Small intestine (tissue), 7 donors: Measurements from ENCODE around the gene MYO3B. TPM values are rescaled to one million over a fixed set of nuclear protein-coding genes. Genes with fewer than 3 reads are reported as not detected.

ENCODE experiments used
- DNase-seq, 2 donors: peaks; one replicate each; pipeline versions ENCODE4 v3.0.0 to v3.0.0-alpha.2; 2013
- FAIRE-seq: peaks from 2 replicates; lab custom pipeline; 2012; peaks lifted over from hg19 to GRCh38; lab: Jason Lieb, UNC
- H3K27ac ChIP-seq, 3 donors: one replicate each; pipeline ENCODE4 v1.5.1; 2013; ENCODE audit warnings: low read length in 2 of 3, mild to moderate bottlenecking in 2 of 3, control low read depth in 1 of 3, inconsistent platforms in 1 of 3, low read depth in 1 of 3, moderate library complexity in 1 of 3
- H3K27me3 ChIP-seq, 3 donors: one replicate each; pipeline ENCODE4 v1.6.1; 2013; ENCODE audit warnings: low read length in 3 of 3, inconsistent platforms in 1 of 3; ENCODE audit not compliant: control insufficient read depth in 3 of 3, insufficient read depth in 3 of 3
- H3K36me3 ChIP-seq, 3 donors: one replicate each; pipeline ENCODE4 v1.6.1; 2013; ENCODE audit warnings: low read length in 3 of 3, inconsistent platforms in 1 of 3, low read depth in 1 of 3, mild to moderate bottlenecking in 1 of 3, moderate library complexity in 1 of 3; ENCODE audit not compliant: control insufficient read depth in 3 of 3, insufficient read depth in 2 of 3
- H3K4me1 ChIP-seq, 3 donors: one replicate each; pipeline ENCODE4 v1.6.1; 2013; ENCODE audit warnings: low read length in 2 of 3, inconsistent platforms in 1 of 3, low read depth in 1 of 3, mild to moderate bottlenecking in 1 of 3, moderate library complexity in 1 of 3; ENCODE audit not compliant: control insufficient read depth in 3 of 3, insufficient read depth in 2 of 3
- H3K4me3 ChIP-seq, 3 donors: one replicate each; pipeline ENCODE4 v1.5.1; 2013; ENCODE audit warnings: low read length in 3 of 3, control low read depth in 1 of 3, inconsistent platforms in 1 of 3, low read depth in 1 of 3, mild to moderate bottlenecking in 1 of 3, moderate library complexity in 1 of 3
- H3K9me3 ChIP-seq, 2 donors: one replicate each; pipeline ENCODE4 v1.6.1; 2013; ENCODE audit warnings: low read depth in 1 of 2, low read length in 1 of 2; ENCODE audit not compliant: control insufficient read depth in 2 of 2, insufficient read depth in 1 of 2
- WGBS, 3 donors: extraction: QIAGEN DNeasy Blood & Tissue Kit; methylation state at CpG; one replicate each; pipeline ENCODE4 v1.1.7; 2013; 5-methylcytosine and 5-hydroxymethylcytosine counted together
- polyA plus RNA-seq, 4 donors: library from polyadenylated mRNA; stranded (reverse) in 3 of 4; unstranded in 1 of 4; fragments of 200-250 nt in 3 of 4; fragments of 120-200 nt in 1 of 4; gene quantifications; one replicate each; pipeline versions ENCODE4 v1.2.1 to v1.2.3, GENCODE V29; 2013
- donor health status: healthy with polysubstance abuse.
- donor health status: control.
- donor health status: control.
- donor health status: Bipolar disorder and iron deficiency.
- donor health status: healthy.

Gene MYO3B
- polyA plus RNA-seq, 4 donors, result 0.03 to 0.81 TPM; not detected in 2

DNA sequence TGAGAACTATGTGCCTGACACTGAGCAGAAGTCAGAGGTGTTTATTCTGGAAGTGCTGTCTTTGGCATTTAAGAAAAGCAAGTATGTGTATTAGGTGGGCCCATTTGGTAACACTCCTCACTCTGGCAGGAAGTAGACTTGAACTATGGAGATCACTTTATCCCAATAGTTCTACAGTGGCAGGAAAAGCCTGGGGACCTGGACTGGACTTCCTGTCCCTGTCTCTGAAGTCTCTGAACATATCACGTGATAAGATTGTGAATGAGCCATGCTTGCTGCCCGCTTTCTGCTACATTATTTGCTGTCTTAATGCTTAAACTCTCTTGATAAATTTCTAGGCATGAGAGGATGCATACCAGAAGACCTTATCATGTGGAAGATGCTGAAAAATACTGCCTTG is 203.7 kb downstream of the MYO3B start:
- no peaks in the 10 kb centered on the region for H3K36me3 ChIP-seq
- no peaks in the 10 kb centered on the region for H3K9me3 ChIP-seq
- 78 to 88% (median 83%) methylated on average over 2 of the region's 2 CpGs for WGBS, 3 donors

DNA sequence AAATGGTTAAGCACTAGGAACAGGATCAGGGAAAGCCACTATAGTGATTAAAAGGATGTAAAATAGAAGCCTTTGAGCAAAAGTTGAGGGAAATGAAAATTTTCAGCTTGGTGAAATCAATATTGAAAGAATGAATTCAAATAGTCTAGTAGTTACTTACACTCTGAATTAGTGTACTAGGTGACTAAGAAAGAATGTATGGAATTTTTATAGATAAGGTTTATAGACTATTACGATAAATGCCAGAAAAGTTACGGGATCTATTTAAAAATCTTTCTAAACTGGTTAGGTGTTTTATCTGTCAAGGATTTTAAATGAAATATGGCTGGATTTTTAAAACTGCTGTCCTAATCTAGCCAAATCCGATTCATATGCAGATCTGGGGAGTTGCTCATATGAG is 208.6 kb downstream of the MYO3B start:
- 35 to 65% (median 52%) methylated on average over 3 of the region's 3 CpGs for WGBS, 3 donors
- Histone ChIP-seq H3K36me3 (no peaks in the 10 kb centered on the region), H3K27ac (no peak overlapping the region), H3K4me1 (no peaks in the 10 kb centered on the region), H3K4me3 (no peak overlapping the region), H3K9me3 (no peaks in the 10 kb centered on the region), H3K27me3 (peaks cover 0 to 23% (median 7%) of the 10 kb centered on the region in 3 donors)
- FAIRE-seq, result no peak
- DNase-seq, result no peak

More for the DNA sequence above, 203.7 kb downstream of the MYO3B start:
- DNase-seq (no peak), FAIRE-seq (no peak)
- Histone ChIP-seq H3K4me1 (no peaks in the 10 kb centered on the region), H3K27me3 (peaks cover 0 to 16% (median 3%) of the 10 kb centered on the region in 3 donors), H3K27ac (no peak overlapping the region), H3K4me3 (no peak overlapping the region)

DNA sequence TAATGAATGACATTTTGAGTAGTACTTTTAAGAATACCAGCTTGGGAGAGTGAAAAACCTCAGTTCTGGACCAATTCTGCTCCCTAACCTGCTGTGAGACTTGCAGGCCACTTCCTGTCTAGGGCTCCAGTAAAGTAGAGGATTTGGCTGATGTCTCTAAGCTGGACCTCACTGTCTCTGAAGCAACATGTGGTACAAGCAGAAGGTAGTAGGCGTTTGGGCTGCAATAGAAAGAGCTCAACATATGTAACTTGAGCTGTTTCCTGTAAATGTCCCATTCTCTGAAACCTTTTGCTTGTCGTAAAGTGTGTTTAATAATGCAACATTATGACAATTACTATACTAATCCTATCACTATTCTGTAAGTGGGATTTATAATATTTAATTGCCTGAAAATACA is 213.1 kb downstream of the MYO3B start:
- peaks cover 0 to 15% (median 4%) of the 10 kb centered on the region in 3 donors for H3K27me3 ChIP-seq
- H3K36me3 ChIP-seq, result no peaks in the 10 kb centered on the region
- H3K4me1 ChIP-seq, result no peaks in the 10 kb centered on the region
- DNase-seq (no peak), FAIRE-seq (no peak)
- H3K4me3 ChIP-seq, result no peak overlapping the region
- no peaks in the 10 kb centered on the region for H3K9me3 ChIP-seq
- no peak overlapping the region for H3K27ac ChIP-seq
- 66 to 71% (median 70%) methylated on average over 2 of the region's 2 CpGs for WGBS, 3 donors

DNA sequence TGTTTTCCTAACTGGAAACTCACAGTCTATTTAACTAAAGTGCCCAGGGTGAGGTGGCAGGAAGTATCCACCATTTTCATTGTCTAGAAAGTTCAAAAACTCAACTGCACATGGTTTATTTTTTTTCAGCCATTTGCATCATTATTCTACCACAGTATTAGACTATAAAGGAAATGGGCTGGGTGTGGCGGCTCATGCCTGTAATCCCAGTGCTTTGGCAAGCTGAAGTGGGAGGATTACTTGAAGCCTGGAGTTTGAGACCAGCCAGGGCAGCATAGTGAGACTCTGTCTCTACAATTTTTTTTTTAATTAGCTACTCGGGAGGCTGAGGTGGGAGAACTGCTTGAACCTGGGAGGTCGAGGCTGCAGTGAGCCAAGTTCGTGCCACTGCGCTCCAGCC is 213.8 kb downstream of the MYO3B start:
- DNase-seq, result no peak
- 82 to 91% (median 84%) methylated on average over 5 of the region's 5 CpGs for WGBS, 3 donors

DNA sequence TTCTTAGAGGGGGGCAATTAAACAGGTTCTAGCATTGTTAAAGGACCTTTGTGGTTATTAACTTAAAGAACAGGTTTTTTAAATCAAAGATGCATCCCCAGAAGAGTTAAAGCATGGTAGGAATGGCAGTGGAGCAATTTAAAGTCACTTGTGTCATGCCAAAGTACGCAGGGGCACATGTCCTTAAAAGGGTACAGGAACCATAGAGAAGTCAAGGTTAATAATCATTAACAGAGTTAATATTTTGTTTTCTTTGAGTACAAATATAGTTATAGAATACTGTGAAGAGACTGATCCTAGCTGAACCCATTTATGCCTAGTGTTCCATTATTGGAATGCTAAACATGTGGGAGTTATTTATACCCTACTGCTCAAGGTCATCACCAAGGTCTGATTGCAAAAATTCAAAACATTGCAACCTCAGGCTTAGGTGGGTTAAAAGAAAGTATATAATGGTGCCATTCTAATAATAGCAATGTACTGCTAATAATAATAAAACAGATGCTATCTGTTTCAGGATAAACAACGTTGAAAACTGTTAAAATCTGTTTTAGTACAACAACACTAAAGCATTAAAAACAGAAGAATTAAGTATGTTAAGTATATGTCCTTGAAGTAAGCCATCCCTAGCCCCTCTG is 216.0 kb downstream of the MYO3B start:
- no peak overlapping the region for H3K27ac ChIP-seq
- H3K9me3 ChIP-seq, result no peaks in the 10 kb centered on the region
- no peaks in the 10 kb centered on the region for H3K36me3 ChIP-seq
- FAIRE-seq, result no peak
- no peaks in the 10 kb centered on the region for H3K27me3 ChIP-seq
- H3K4me3 ChIP-seq, result no peak overlapping the region
- H3K4me1 ChIP-seq, result no peaks in the 10 kb centered on the region
- DNase-seq, result no peak
- 26 to 44% (median 28%) methylated on average over 2 of the region's 2 CpGs for WGBS, 3 donors

More for the DNA sequence above, 213.8 kb downstream of the MYO3B start:
- Histone ChIP-seq H3K27me3 (peaks cover 0 to 12% (median 4%) of the 10 kb centered on the region in 3 donors), H3K36me3 (no peaks in the 10 kb centered on the region), H3K4me3 (no peak overlapping the region), H3K27ac (no peak overlapping the region), H3K4me1 (no peaks in the 10 kb centered on the region), H3K9me3 (no peaks in the 10 kb centered on the region)
- no peak for FAIRE-seq

DNA sequence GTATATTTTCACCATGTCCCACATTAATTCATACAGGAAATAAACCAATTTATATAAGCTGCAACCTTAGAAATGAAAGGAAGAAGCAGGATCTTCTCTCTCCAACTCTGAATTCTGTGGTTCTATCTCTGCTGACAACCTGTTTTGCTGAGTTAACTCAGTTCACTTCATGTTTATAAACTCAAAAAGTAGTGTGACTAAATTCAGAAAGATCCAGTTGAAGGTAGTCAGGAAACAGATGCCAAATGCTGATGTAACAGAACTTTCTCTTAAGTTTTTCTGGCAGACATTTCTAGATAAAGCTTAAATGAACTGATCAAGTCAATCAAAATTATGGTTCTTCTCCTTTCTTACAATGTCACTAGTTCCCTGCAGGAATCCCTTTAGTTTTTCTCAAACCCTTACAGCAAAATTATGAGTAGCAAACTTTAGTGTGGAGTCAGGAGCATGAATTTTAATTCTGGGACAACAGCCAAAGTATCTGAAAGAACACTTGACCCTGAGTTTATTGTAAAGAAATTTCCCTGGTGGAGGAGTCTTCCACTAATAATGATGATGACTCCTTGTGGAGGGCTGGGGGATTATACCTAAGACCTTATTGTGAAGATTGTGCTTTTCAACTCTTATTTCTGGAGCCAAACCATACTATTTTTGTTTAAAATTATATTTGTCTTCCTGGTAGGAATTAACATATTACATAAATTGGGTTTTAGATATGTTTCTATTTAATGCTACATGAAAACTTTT is 216.9 kb downstream of the MYO3B start:
- no peak for FAIRE-seq
- Histone ChIP-seq H3K36me3 (no peaks in the 10 kb centered on the region), H3K9me3 (no peaks in the 10 kb centered on the region), H3K4me1 (no peaks in the 10 kb centered on the region), H3K27me3 (no peaks in the 10 kb centered on the region), H3K4me3 (no peak overlapping the region), H3K27ac (no peak overlapping the region)
- DNase-seq, result no peak

DNA sequence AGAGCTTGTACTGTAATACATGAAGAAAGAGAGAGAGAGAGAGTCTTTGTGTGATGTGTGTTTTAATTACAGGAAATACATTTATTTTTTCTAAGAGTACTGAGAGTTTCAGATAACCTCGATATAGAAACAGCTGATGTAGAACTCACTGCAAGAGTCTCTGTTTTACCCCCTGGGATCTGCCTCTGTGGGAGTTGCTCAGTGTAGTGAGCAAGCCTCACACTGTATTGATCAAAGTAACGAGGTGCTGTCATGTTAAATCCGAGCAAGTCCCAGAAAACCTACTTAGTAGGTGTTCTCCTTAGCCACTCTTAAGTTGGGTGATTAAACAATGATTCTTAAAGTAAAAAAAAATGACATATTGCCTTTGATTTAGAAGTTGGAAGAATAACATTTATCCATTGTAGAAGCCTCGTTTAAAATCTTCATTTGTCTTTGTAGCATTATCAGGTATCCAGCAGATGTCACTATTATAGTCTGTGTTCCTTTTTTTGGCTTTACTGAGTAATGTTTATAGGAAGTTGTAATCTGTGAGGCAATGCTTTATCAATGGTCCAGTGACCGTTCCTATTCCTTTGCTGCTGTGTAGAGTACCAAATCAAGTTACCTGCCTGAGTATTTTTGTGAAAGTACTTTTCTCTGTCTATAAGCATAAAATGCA is 219.0 kb downstream of the MYO3B start:
- Histone ChIP-seq H3K4me1 (no peaks in the 10 kb centered on the region), H3K9me3 (no peaks in the 10 kb centered on the region), H3K27me3 (peaks cover 0 to 4% (median 0%) of the 10 kb centered on the region in 3 donors), H3K36me3 (no peaks in the 10 kb centered on the region), H3K4me3 (no peak overlapping the region), H3K27ac (no peak overlapping the region)
- FAIRE-seq (no peak), DNase-seq (peak; percentile 14 to 18)
- 11 to 19% (median 12%) methylated on average over 5 of the region's 5 CpGs for WGBS, 3 donors

DNA sequence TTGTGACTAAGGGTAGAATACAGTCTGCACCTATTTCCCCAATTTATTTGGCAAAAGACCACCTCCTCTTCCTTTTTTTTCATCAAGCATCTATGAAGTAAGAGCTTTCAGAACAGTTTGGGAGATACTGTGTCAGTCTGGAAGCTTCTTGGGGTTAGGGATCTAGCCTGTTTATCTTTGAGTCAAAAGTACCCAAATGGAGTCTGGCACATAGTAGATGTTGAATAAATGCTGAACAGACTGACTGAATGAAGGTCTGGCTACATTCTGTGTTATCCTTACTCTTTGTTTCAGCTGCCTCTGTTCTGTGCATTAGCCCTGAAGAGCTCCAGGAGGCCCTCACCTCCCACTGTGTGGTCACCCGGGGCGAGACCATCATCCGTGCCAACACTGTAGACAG is 223.2 kb downstream of the MYO3B start:
- no peak for DNase-seq
- H3K9me3 ChIP-seq, result no peaks in the 10 kb centered on the region
- no peak overlapping the region for H3K27ac ChIP-seq
- peaks cover 0 to 5% (median 0%) of the 10 kb centered on the region in 3 donors for H3K27me3 ChIP-seq
- 91 to 98% (median 93%) methylated on average over 3 of the region's 3 CpGs for WGBS, 3 donors
- no peak for FAIRE-seq
- H3K4me1 ChIP-seq, result no peaks in the 10 kb centered on the region
- no peak overlapping the region for H3K4me3 ChIP-seq
- no peaks in the 10 kb centered on the region for H3K36me3 ChIP-seq
